Epidermal melanocyte (primary cell): Measurements from ENCODE around the gene OR2T4.

Experiments
- DNase-seq: peaks from one replicate; pipeline ENCODE4 v3.0.0; 2011; ENCODE audit warnings: low spot score; ENCODE audit not compliant: insufficient read length

The OR2T4 gene, protein sequence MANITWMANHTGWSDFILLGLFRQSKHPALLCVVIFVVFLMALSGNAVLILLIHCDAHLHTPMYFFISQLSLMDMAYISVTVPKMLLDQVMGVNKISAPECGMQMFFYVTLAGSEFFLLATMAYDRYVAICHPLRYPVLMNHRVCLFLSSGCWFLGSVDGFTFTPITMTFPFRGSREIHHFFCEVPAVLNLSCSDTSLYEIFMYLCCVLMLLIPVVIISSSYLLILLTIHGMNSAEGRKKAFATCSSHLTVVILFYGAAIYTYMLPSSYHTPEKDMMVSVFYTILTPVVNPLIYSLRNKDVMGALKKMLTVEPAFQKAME

DNA sequence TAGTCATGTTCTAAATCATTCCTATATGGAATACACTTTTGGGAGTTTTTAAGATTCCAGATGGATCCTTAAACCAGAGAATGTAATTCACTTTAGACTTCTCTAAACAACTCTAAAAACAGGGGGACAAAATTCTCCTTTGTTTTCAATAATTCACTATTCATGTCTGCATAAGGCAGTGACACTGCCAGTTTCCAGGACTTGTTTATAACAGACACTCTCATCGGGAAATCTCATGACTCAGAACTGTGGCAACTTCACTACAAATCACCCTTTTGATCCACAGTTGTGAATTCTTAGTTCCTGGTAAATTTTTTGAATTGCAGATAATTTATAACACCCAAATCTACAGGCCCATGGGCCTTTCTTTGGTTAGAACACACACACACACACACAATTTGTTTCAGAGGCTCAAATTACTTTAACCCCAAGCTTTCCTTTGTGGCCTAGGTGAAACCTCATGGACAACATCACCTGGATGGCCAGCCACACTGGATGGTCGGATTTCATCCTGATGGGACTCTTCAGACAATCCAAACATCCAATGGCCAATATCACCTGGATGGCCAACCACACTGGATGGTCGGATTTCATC lies at the start of gene OR2T4:
OR2T4 (plus strand) TSS at position 545 of the 595 bp plus-strand sequence; CDS start at position 545, 0 bp downstream.
- DNase-seq = no peak

- no peak for DNase-seq
These were observed 44.7 kb upstream of the OR2T4 start for GRCh38 chr1:248316796-248317195.

DNA sequence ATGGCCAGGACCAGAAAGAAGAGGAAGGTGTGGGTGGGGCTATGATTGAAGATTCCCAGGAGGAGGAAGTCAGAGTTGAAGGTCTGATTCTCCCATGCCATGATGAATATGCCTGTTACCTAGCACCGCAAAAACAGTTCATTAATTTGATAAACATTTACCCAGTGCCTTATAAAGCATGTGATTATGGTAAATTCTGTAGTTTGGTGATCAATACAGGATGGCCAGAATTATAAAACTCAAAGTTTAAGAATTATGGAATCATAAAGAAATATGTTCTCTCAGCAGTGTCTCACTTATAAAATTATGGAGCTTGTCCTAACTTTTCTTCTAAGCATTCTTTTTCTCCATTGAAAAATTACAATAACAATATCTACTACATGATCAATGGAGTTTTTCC lies 37.0 kb upstream of the OR2T4 start, which contains the start of gene OR2M7:
OR2M7 (minus strand) TSS at position 101 of the 400 bp plus-strand sequence; CDS start at position 101, 0 bp downstream.
- no peak for DNase-seq

DNA sequence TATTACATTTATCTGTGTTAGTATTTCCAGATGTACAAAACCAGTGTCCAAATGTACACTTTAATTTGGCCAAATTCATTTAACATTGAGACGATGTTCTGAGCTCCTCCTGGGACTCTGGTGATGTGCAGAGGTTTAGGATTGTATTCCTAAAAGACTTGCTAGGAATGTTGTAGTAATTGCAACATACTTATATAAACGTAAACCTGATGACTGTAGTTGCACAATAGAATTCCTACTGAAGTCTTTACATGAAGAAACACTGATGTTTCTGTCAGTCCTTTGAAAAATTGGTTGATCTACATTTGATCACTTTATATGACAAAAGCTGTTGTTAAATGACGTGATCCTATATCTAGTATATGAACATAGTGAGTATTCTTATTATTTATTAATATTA lies 18.0 kb upstream of the OR2T4 start:
- no peak for DNase-seq

DNA sequence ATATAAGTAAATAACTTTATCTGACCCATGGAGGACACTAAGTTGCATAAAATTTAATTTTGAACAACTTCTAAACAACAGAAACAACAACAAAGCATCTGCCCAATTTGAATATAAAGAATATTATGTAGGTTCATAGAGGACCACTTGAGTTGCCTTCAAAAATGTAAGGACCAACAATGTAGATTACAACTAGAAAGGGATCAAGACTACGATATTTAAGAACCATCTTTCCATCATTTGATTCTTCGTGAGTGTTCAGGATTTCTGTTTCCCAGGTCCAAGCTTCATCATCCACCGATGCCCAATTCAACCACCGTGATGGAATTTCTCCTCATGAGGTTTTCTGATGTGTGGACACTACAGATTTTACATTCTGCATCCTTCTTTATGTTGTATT lies 13.0 kb upstream of the OR2T4 start, which contains the start of gene OR14C36:
OR14C36 (plus strand) TSS at position 301 of the 400 bp plus-strand sequence; CDS start at position 301, 0 bp downstream.
- DNase-seq = no peak

DNA sequence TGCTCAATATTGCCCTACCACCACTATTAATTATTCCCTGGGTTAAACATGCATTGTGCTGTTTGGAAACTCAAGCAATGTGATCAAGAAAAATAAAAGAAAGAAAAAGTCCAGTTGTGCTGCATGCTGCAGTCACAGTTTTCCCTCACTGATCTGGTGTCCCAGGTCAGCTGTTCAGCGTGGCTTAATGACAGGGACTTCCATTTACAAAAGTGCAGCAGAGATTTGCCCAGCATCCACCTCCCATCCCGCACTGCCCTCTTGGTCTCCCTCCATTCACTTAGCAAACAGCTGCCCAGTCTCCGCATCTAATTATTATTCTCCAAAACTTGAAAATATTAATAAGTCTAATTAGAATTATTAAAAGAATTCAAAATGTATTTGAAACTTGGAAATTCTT lies 2.0 kb upstream of the OR2T4 start:
- DNase-seq = no peak

DNA sequence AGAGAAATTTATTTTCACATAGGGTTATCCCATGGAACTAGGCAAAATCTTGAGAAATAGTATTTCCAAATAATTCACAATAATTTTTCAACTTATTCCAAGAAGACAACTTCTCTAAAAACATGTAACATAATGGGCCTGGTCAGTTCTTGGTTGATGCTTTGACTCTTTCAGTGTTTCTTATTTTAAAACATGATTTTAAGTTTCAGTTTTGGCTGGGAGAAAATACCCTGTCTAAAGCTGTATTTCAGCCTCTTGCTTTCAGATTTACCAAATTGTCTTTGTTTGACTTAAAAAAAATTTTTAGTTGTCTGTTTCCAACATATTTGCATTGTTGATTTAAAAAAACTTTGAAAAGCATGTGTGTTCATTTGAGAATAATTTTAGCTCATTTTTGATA lies 5.1 kb downstream of the OR2T4 start:
- DNase-seq = no peak

GRCh38 chr1:248372394-248372793 lies 10.9 kb downstream of the OR2T4 start:
- DNase-seq = no peak

DNA sequence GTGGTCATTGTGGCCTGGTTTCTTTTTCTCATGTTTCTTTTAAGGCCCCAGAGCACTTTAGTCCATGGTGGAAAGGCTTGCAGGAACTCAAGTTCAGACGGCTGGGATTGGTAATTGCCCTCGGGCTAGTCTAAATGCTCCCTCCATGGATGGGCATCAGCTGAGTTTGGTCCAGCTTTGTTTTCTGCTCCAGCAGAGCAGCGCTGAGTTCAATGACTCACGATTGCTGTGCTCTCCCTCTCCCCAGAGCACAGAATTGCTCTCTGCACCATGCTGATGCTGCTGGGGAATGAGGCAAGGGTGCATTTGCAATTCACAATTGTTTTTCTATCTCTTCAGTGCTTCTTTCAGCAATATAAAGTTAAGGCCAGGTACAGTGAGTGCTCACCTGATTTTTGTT lies 12.3 kb downstream of the OR2T4 start:
- DNase-seq = no peak

GRCh38 chr1:248375446-248375845 lies 14.0 kb downstream of the OR2T4 start, which contains the start of gene OR2T6:
Gene OR2T6 (plus strand): TSS chr1:248375746. CDS start chr1:248387609, 11,863 bp downstream.
- no peak for DNase-seq

GRCh38 chr1:248376916-248377315 lies 15.5 kb downstream of the OR2T4 start:
- DNase-seq = no peak

GRCh38 chr1:248380854-248381253 lies 19.4 kb downstream of the OR2T4 start:
- no peak for DNase-seq

- no peak for DNase-seq
These were observed 27.0 kb downstream of the OR2T4 start for GRCh38 chr1:248388426-248388825.

GRCh38 chr1:248393050-248393449 lies 31.6 kb downstream of the OR2T4 start:
- DNase-seq = no peak

- no peak for DNase-seq
These were observed 41.3 kb downstream of the OR2T4 start, which contains the start of gene OR2T1 for GRCh38 chr1:248402748-248403147. Gene OR2T1 (plus strand): TSS chr1:248403048. CDS start chr1:248406148, 3,100 bp downstream.

- no peak for DNase-seq
These were observed 42.6 kb downstream of the OR2T4 start for GRCh38 chr1:248404024-248404423.

GRCh38 chr1:248406721-248407692 lies 45.5 kb downstream of the OR2T4 start:
- no peak for DNase-seq
